ENCODE results near the gene TTYH3.
"Not testable (repeated sequence)": the region's sequence is repeated elsewhere in the genome, so short reads cannot be mapped to it uniquely, and the experiment has no call there.

The TTYH3 gene

DNA sequence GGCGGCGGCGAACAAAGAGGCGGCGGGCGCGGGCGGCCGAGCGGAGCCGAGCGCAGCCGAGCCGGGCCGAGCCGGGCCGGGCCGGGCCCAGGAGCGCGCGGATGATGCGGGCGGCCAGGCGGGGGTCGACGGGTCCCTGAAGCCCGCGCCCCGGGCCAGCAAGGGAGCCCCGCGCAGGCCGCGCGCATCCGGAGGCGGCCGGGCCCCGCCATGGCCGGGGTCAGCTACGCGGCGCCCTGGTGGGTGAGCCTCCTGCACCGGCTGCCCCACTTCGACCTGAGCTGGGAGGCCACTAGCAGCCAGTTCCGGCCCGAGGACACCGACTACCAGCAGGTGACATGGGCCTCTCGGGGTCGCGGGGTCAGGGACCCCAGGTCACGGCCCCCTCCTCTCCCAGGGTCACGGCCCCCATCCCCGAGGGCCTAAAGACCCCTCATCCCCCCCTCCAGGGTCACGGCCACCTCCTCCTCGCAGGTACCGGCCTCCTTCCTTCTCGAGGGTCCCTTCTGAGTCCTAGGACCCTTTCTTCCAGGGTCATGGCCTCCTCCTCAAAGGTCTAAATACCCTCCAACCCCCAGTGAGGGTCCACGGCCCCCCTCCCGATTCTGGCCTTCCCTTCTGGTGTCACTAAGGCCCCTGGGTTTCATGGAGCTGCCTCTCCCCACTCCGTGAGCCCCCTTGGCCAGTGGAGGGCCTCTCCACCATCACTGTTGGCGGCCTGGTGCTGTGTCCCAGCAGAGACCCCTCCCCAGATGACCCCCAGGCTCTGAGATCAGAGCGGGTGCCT lies at the start of gene TTYH3:
Gene TTYH3 (plus strand): TSS at position 41 of the 787 bp plus-strand sequence. CDS start 170 bp downstream, at position 211.
- H3K36me3 Mint-ChIP-seq = no peaks in the 10 kb centered on the region
- no peaks in the 10 kb centered on the region for H3K27me3 Mint-ChIP-seq
- H3K4me1 Mint-ChIP-seq = peaks cover 17% of the 10 kb centered on the region

GRCh38 chr7:2582006-2582735 lies 49.6 kb upstream of the TTYH3 start:
- Mint-ChIP-seq H3K36me3 (peaks cover 2% of the 10 kb centered on the region), H3K4me1 (no peaks in the 10 kb centered on the region), H3K27me3 (no peaks in the 10 kb centered on the region), H3K4me3 (no peak overlapping the region), H3K9me3 (no peaks in the 10 kb centered on the region), H3K27ac (no peak overlapping the region)

More for the DNA sequence above, at the start of gene TTYH3:
- peak within 1 kb of the TSS; percentile 90 for H3K27ac Mint-ChIP-seq
- H3K4me3 Mint-ChIP-seq = peak within 1 kb of the TSS; percentile 93
- no peaks in the 10 kb centered on the region for H3K9me3 Mint-ChIP-seq

GRCh38 chr7:2583798-2584580 lies 47.8 kb upstream of the TTYH3 start:
- H3K4me3 Mint-ChIP-seq = no peak overlapping the region
- peaks cover 2% of the 10 kb centered on the region for H3K36me3 Mint-ChIP-seq
- no peaks in the 10 kb centered on the region for H3K27me3 Mint-ChIP-seq
- no peaks in the 10 kb centered on the region for H3K4me1 Mint-ChIP-seq
- H3K27ac Mint-ChIP-seq = no peak overlapping the region
- H3K9me3 Mint-ChIP-seq = no peaks in the 10 kb centered on the region

DNA sequence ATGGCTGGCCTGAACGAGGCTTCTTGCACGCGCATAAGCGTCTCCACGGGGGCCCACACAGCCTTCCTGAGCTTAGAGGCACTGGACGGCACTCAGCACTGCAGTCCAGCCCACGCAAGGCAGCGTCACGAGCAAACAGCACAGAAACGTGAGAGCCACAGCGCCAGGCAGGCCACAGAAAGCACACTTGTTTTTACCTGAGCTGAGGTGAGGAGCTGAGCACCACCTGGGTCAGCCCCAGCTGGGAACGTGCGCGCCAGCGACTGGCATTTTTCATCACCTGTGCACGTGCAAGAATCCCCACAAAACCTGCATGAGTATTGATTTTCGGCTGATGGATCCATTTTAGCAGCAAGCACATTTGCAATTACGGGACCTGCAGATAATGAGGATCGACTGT lies 46.3 kb upstream of the TTYH3 start:
- Mint-ChIP-seq H3K27ac (no peak overlapping the region), H3K4me1 (no peaks in the 10 kb centered on the region), H3K27me3 (no peaks in the 10 kb centered on the region), H3K9me3 (no peaks in the 10 kb centered on the region), H3K4me3 (no peak overlapping the region), H3K36me3 (peaks cover 2% of the 10 kb centered on the region)

GRCh38 chr7:2586326-2587020 lies 45.3 kb upstream of the TTYH3 start:
- Mint-ChIP-seq H3K4me3 (no peak overlapping the region), H3K9me3 (no peaks in the 10 kb centered on the region), H3K4me1 (no peaks in the 10 kb centered on the region), H3K36me3 (peaks cover 4% of the 10 kb centered on the region), H3K27me3 (no peaks in the 10 kb centered on the region), H3K27ac (no peak overlapping the region)

DNA sequence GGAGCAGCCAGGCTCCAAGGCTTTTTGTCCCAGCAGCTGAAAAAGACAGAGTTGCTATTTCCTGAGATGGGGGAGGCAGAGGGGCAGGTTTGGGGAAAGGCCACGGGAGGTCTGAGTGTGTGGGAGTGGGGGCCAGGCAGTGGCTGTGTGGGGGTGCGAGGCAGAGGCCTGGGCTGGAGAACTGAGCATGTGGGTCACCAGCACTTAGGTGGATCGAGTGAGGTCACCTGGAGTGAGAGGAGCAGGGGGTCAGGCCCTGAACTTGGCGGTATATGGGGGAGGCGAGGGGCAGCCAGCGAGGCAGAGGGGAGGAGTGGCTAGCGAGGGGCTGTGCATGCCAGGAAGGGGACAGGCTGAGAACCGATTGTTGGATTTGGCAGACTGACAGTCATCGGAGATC lies 44.7 kb upstream of the TTYH3 start:
- Mint-ChIP-seq H3K4me3 (no peak overlapping the region), H3K4me1 (no peaks in the 10 kb centered on the region), H3K9me3 (no peaks in the 10 kb centered on the region), H3K27me3 (no peaks in the 10 kb centered on the region), H3K36me3 (peaks cover 6% of the 10 kb centered on the region), H3K27ac (no peak overlapping the region)

DNA sequence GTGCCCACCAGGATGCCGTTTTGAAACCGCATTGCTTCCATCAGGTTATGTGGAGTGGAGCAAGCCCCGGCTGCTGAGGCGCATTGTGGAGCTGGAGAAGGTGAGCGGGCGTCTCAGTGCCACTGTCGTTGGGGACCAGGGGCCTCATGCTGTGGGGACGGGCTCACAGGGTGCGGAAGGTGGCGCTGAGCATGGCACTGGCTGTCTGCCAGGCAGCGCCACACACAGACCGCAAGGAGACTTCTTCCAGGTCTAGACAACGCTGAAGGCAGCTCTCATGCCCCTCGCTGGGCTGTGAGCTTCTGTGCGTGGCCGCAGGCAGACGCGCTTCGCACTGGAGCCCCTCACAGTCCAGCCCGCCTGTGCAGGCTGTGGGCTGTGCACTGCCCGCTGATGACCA lies 44.0 kb upstream of the TTYH3 start:
- H3K4me3 Mint-ChIP-seq = no peak overlapping the region
- H3K27me3 Mint-ChIP-seq = no peaks in the 10 kb centered on the region
- H3K27ac Mint-ChIP-seq = no peak overlapping the region
- H3K36me3 Mint-ChIP-seq = peaks cover 7% of the 10 kb centered on the region
- H3K9me3 Mint-ChIP-seq = no peaks in the 10 kb centered on the region
- no peaks in the 10 kb centered on the region for H3K4me1 Mint-ChIP-seq

- Mint-ChIP-seq H3K9me3 (no peaks in the 10 kb centered on the region), H3K4me3 (no peak overlapping the region), H3K27ac (no peak overlapping the region), H3K27me3 (no peaks in the 10 kb centered on the region), H3K4me1 (no peaks in the 10 kb centered on the region), H3K36me3 (peaks cover 7% of the 10 kb centered on the region)
Observed at GRCh38 chr7:2589341-2589740, 42.4 kb upstream of the TTYH3 start.

DNA sequence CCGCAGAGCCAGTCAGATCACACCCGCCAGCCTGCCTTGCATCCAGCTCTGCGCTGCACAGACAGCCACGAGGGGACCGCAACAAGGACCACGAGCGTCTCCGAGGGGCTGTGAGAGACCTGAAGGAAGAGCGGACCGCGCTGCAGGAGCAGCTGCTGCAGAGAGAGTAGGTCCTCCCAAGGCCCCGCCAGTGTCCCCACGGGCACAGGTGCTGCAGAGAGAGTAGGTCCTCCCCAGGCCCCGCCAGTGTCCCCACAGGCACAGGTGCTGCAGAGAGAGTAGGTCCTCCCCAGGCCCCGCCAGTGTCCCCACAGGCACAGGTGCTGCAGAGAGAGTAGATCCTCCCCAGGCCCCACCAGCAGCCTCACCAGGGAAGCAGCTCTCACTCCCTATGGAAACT lies 41.8 kb upstream of the TTYH3 start:
- not testable (repeated sequence) for H3K27me3 Mint-ChIP-seq, H3K9me3 Mint-ChIP-seq

DNA sequence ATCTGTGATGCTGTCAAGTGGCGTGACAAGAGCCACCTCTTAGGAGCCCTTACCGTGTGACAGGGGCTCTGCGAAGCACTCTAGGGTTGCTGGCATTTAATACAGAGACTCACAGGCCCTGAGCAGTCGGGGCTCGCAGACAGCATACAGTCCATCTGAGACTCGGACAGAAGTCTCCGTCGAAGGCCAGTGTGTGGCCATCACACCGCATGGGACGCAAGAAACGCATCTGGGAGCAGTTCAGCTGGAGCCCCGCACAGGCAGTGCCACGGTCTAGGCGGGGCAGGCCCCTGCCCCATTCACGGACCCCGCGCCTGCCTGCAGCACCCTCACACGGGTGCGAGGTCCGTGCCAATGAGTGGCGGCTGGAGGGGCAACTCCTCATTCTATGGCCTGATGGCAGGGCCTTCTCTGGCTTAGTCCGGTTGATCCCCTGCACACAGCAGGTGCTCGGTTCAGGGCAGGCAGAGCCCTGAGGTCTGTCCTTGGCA lies 39.4 kb upstream of the TTYH3 start:
- H3K9me3 Mint-ChIP-seq = no peaks in the 10 kb centered on the region
- H3K27ac Mint-ChIP-seq = no peak overlapping the region
- no peak overlapping the region for H3K4me3 Mint-ChIP-seq
- H3K36me3 Mint-ChIP-seq = peaks cover 7% of the 10 kb centered on the region
- no peaks in the 10 kb centered on the region for H3K4me1 Mint-ChIP-seq
- H3K27me3 Mint-ChIP-seq = no peaks in the 10 kb centered on the region

More for the DNA sequence above, 41.8 kb upstream of the TTYH3 start:
- H3K4me3 Mint-ChIP-seq, H3K36me3 Mint-ChIP-seq, H3K27ac Mint-ChIP-seq, H3K4me1 Mint-ChIP-seq: not testable (repeated sequence)

GRCh38 chr7:2593036-2593727 lies 38.6 kb upstream of the TTYH3 start:
- no peak overlapping the region for H3K27ac Mint-ChIP-seq
- H3K9me3 Mint-ChIP-seq = no peaks in the 10 kb centered on the region
- no peaks in the 10 kb centered on the region for H3K4me1 Mint-ChIP-seq
- H3K27me3 Mint-ChIP-seq = no peaks in the 10 kb centered on the region
- H3K36me3 Mint-ChIP-seq = peaks cover 7% of the 10 kb centered on the region
- no peak overlapping the region for H3K4me3 Mint-ChIP-seq

- Mint-ChIP-seq H3K4me3 (no peak overlapping the region), H3K4me1 (no peaks in the 10 kb centered on the region), H3K9me3 (no peaks in the 10 kb centered on the region), H3K27me3 (no peaks in the 10 kb centered on the region), H3K27ac (no peak overlapping the region), H3K36me3 (peaks cover 9% of the 10 kb centered on the region)
Observed at GRCh38 chr7:2594599-2594998, 37.2 kb upstream of the TTYH3 start.

DNA sequence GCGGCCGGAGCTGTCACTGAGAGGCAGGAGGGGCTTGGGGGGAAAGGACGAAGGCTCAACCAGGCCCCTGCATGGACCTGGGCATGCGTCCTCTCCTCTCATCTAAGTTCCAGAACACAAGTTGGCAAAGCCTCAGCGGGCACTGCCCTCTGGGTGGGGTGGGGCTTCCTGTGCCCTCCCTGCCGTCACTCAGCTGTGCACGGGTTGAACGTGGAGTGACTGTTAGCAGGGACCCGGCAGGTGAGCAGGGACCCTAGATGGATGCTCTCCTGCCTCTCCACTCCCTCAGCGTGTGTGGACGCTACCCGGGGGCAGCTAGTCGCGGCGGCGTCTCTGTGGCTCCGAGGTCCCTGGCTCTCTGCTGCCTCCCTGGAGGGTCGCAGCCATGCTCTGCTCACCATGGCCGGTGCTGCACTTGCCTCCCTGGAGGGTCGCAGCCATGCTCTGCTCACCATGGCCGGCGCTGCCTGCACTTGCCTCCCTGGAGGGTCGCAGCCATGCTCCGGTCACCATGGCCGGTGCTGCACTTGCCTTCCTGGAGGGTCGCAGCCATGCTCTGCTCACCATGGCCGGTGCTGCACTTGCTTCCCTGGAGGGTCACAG lies 36.4 kb upstream of the TTYH3 start:
- H3K36me3 Mint-ChIP-seq = peaks cover 9% of the 10 kb centered on the region
- no peaks in the 10 kb centered on the region for H3K27me3 Mint-ChIP-seq
- H3K27ac Mint-ChIP-seq = no peak overlapping the region
- H3K9me3 Mint-ChIP-seq = no peaks in the 10 kb centered on the region
- H3K4me1 Mint-ChIP-seq = no peaks in the 10 kb centered on the region
- no peak overlapping the region for H3K4me3 Mint-ChIP-seq

DNA sequence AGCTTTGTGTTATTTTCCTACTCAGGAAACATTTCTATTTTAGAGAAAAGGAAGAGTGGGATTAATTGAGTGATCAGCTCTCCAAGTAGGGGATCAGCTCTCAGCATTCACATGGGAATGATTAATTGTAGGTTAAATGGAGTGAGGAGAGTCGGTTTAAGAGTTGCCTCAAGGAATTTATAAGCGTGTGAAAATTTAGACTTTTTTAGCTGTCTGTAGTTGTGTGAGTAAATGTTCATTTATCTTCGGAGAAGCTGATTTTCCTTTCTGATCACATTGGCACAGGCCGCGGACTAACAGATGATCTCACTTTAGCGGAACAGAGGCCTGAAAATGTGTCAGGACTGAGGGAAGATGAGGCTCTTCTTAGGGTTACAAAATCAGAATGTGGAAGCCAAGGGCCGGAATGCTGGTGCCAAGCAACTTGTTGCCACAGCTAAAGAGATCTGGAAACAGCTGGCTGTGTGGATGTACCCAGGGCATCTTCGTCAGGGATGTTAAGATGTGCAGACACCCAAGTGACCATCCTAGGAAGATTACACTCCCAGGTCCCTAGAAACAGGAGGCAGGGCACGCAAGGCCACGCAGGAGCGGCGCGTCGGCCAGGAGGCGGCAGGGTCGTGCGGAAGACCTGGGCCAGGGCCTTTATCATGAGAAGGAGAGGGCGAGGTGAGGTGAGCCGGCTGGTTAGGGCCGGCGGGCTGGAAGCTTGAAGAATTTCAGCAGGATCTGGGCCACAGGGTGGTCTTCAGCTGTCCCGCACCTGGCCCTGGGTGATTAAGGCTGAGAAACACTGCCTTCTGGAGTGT lies 35.1 kb upstream of the TTYH3 start:
- H3K27ac Mint-ChIP-seq = no peak overlapping the region
- peaks cover 9% of the 10 kb centered on the region for H3K36me3 Mint-ChIP-seq
- H3K27me3 Mint-ChIP-seq = no peaks in the 10 kb centered on the region
- no peak overlapping the region for H3K4me3 Mint-ChIP-seq
- H3K9me3 Mint-ChIP-seq = no peaks in the 10 kb centered on the region
- H3K4me1 Mint-ChIP-seq = no peaks in the 10 kb centered on the region

Data from activated naive CD4-positive, alpha-beta T cell treated with anti-CD3 and anti-CD28 coated beads, Interleukin-2, amount 50 U/mL, for 24 hours (primary cell).